Testis (tissue), 2 donors: ENCODE data around the gene FBXL14.

Source experiments
- POLR2A ChIP-seq: fragments of 450-650 bp; IDR thresholded peaks from one replicate; pipeline ENCODE4 v1.6.1; 2017; ENCODE audit warnings: antibody characterized with exemption, mild to moderate bottlenecking, moderate library complexity
- TF ChIP-seq, protein P1 (sequence below), 3 experiments: fragments of 450-650 bp in 2 of 3; fragments of 200-600 bp in 1 of 3; sonication (generic) in 1 of 3; IDR thresholded peaks; one replicate each; pipeline ENCODE4 v1.5.1; 2016 to 2019; ENCODE audit warnings: antibody characterized with exemption in 3 of 3, mild to moderate bottlenecking in 2 of 3, moderate library complexity in 1 of 3

GRCh38 chr12:1583421-1584078 is 10.8 kb downstream of the FBXL14 start:
- TF ChIP-seq, protein P1, sequence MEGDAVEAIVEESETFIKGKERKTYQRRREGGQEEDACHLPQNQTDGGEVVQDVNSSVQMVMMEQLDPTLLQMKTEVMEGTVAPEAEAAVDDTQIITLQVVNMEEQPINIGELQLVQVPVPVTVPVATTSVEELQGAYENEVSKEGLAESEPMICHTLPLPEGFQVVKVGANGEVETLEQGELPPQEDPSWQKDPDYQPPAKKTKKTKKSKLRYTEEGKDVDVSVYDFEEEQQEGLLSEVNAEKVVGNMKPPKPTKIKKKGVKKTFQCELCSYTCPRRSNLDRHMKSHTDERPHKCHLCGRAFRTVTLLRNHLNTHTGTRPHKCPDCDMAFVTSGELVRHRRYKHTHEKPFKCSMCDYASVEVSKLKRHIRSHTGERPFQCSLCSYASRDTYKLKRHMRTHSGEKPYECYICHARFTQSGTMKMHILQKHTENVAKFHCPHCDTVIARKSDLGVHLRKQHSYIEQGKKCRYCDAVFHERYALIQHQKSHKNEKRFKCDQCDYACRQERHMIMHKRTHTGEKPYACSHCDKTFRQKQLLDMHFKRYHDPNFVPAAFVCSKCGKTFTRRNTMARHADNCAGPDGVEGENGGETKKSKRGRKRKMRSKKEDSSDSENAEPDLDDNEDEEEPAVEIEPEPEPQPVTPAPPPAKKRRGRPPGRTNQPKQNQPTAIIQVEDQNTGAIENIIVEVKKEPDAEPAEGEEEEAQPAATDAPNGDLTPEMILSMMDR (IDR thresholded peaks at IDR 0.05), result peak; percentile 74 to 84 (median 75)
- no peak for TF ChIP-seq POLR2A
